ENCODE data around the gene HEATR3.
"Not testable (repeated sequence)": the region's sequence is repeated elsewhere in the genome, so short reads cannot be mapped to it uniquely, and the experiment has no call there.

HEATR3 gene

GRCh38 chr16:50103764-50104163, 38.0 kb downstream of the HEATR3 start:
- Histone ChIP-seq H3K36me3 (ENCODE audit: control insufficient read depth, insufficient read depth, low read length) (peaks cover 60% of the 10 kb centered on the region), H3K27me3 (ENCODE audit: control insufficient read depth, insufficient read depth, low read length) (no peaks in the 10 kb centered on the region), H3K27ac (ENCODE audit: low read depth, low read length) (no peak overlapping the region), H3K9ac (ENCODE audit: low read depth, low read length) (no peak overlapping the region), H3K4me3 (ENCODE audit: low read depth, low read length) (no peak overlapping the region), H3K9me3 (ENCODE audit: control insufficient read depth, insufficient read depth, low read length) (no peaks in the 10 kb centered on the region), H3K4me1 (ENCODE audit: control insufficient read depth, insufficient read depth, low read length) (no peaks in the 10 kb centered on the region)

GRCh38 chr16:50114357-50115129, 48.8 kb downstream of the HEATR3 start:
- H3K27me3 ChIP-seq (ENCODE audit: control insufficient read depth, insufficient read depth, low read length) = no peaks in the 10 kb centered on the region
- H3K9ac ChIP-seq (ENCODE audit: low read depth, low read length) = no peak overlapping the region
- peaks cover 4% of the 10 kb centered on the region; the same call in 1 of the 2 replicates for H3K4me1 ChIP-seq (ENCODE audit: control insufficient read depth, insufficient read depth, low read length)
- peak overlapping the region; percentile 17 for H3K27ac ChIP-seq (ENCODE audit: low read depth, low read length)
- H3K36me3 ChIP-seq (ENCODE audit: control insufficient read depth, insufficient read depth, low read length) = no peaks in the 10 kb centered on the region
- no peaks in the 10 kb centered on the region for H3K9me3 ChIP-seq (ENCODE audit: control insufficient read depth, insufficient read depth, low read length)
- H3K4me3 ChIP-seq (ENCODE audit: low read depth, low read length) = no peak overlapping the region

- H3K27me3 ChIP-seq (ENCODE audit: control insufficient read depth, insufficient read depth, low read length) = no peaks in the 10 kb centered on the region; the same call in 1 of the 2 replicates
- H3K9me3 ChIP-seq (ENCODE audit: control insufficient read depth, insufficient read depth, low read length) = no peaks in the 10 kb centered on the region
- no peaks in the 10 kb centered on the region for H3K36me3 ChIP-seq (ENCODE audit: control insufficient read depth, insufficient read depth, low read length)
- H3K4me1 ChIP-seq (ENCODE audit: control insufficient read depth, insufficient read depth, low read length) = 0 out of 2 replicates have a peak, but pooled peaks cover 3% of the 10 kb centered on the region
- no peak overlapping the region for H3K27ac ChIP-seq (ENCODE audit: low read depth, low read length)
- H3K9ac ChIP-seq (ENCODE audit: low read depth, low read length) = no peak overlapping the region
- no peak overlapping the region for H3K4me3 ChIP-seq (ENCODE audit: low read depth, low read length)
These were observed 54.9 kb downstream of the HEATR3 start for GRCh38 chr16:50120711-50121110.

GRCh38 chr16:50121278-50121677, 55.5 kb downstream of the HEATR3 start:
- Histone ChIP-seq H3K4me3 (ENCODE audit: low read depth, low read length) (no peak overlapping the region), H3K36me3 (ENCODE audit: control insufficient read depth, insufficient read depth, low read length) (no peaks in the 10 kb centered on the region), H3K9ac (ENCODE audit: low read depth, low read length) (no peak overlapping the region), H3K4me1 (ENCODE audit: control insufficient read depth, insufficient read depth, low read length) (0 out of 2 replicates have a peak, but pooled peaks cover 3% of the 10 kb centered on the region), H3K27me3 (ENCODE audit: control insufficient read depth, insufficient read depth, low read length) (no peaks in the 10 kb centered on the region; the same call in 1 of the 2 replicates), H3K9me3 (ENCODE audit: control insufficient read depth, insufficient read depth, low read length) (no peaks in the 10 kb centered on the region), H3K27ac (ENCODE audit: low read depth, low read length) (no peak overlapping the region)

- no peaks in the 10 kb centered on the region for H3K36me3 ChIP-seq (ENCODE audit: control insufficient read depth, insufficient read depth, low read length)
- no peak overlapping the region for H3K9ac ChIP-seq (ENCODE audit: low read depth, low read length)
- no peak overlapping the region for H3K27ac ChIP-seq (ENCODE audit: low read depth, low read length)
- H3K9me3 ChIP-seq (ENCODE audit: control insufficient read depth, insufficient read depth, low read length) = no peaks in the 10 kb centered on the region
- H3K4me1 ChIP-seq (ENCODE audit: control insufficient read depth, insufficient read depth, low read length) = 0 out of 2 replicates have a peak, but pooled peaks cover 3% of the 10 kb centered on the region
- H3K27me3 ChIP-seq (ENCODE audit: control insufficient read depth, insufficient read depth, low read length) = no peaks in the 10 kb centered on the region; the same call in 1 of the 2 replicates
- H3K4me3 ChIP-seq (ENCODE audit: low read depth, low read length) = no peak overlapping the region
These were observed 56.1 kb downstream of the HEATR3 start for GRCh38 chr16:50121721-50122445.

GRCh38 chr16:50123417-50123816, 57.6 kb downstream of the HEATR3 start:
- Histone ChIP-seq H3K9me3 (ENCODE audit: control insufficient read depth, insufficient read depth, low read length) (no peaks in the 10 kb centered on the region), H3K9ac (ENCODE audit: low read depth, low read length) (no peak overlapping the region), H3K36me3 (ENCODE audit: control insufficient read depth, insufficient read depth, low read length) (no peaks in the 10 kb centered on the region), H3K4me1 (ENCODE audit: control insufficient read depth, insufficient read depth, low read length) (0 out of 2 replicates have a peak, but pooled peaks cover 3% of the 10 kb centered on the region), H3K27ac (ENCODE audit: low read depth, low read length) (no peak overlapping the region), H3K4me3 (ENCODE audit: low read depth, low read length) (no peak overlapping the region), H3K27me3 (ENCODE audit: control insufficient read depth, insufficient read depth, low read length) (no peaks in the 10 kb centered on the region; the same call in 1 of the 2 replicates)

GRCh38 chr16:50124769-50125168, 59.0 kb downstream of the HEATR3 start:
- no peak overlapping the region for H3K9ac ChIP-seq (ENCODE audit: low read depth, low read length)
- H3K36me3 ChIP-seq (ENCODE audit: control insufficient read depth, insufficient read depth, low read length) = no peaks in the 10 kb centered on the region
- H3K27me3 ChIP-seq (ENCODE audit: control insufficient read depth, insufficient read depth, low read length) = no peaks in the 10 kb centered on the region; the same call in 1 of the 2 replicates
- no peak overlapping the region for H3K4me3 ChIP-seq (ENCODE audit: low read depth, low read length)
- 0 out of 2 replicates have a peak, but pooled peaks cover 3% of the 10 kb centered on the region for H3K4me1 ChIP-seq (ENCODE audit: control insufficient read depth, insufficient read depth, low read length)
- no peak overlapping the region for H3K27ac ChIP-seq (ENCODE audit: low read depth, low read length)
- no peaks in the 10 kb centered on the region for H3K9me3 ChIP-seq (ENCODE audit: control insufficient read depth, insufficient read depth, low read length)

GRCh38 chr16:50126183-50126582, 60.4 kb downstream of the HEATR3 start:
- H3K36me3 ChIP-seq (ENCODE audit: control insufficient read depth, insufficient read depth, low read length) = no peaks in the 10 kb centered on the region
- no peaks in the 10 kb centered on the region; the same call in 1 of the 2 replicates for H3K27me3 ChIP-seq (ENCODE audit: control insufficient read depth, insufficient read depth, low read length)
- no peak overlapping the region for H3K9ac ChIP-seq (ENCODE audit: low read depth, low read length)
- no peak overlapping the region for H3K4me3 ChIP-seq (ENCODE audit: low read depth, low read length)
- 0 out of 2 replicates have a peak, but pooled peaks cover 3% of the 10 kb centered on the region for H3K4me1 ChIP-seq (ENCODE audit: control insufficient read depth, insufficient read depth, low read length)
- no peak overlapping the region for H3K27ac ChIP-seq (ENCODE audit: low read depth, low read length)
- H3K9me3 ChIP-seq (ENCODE audit: control insufficient read depth, insufficient read depth, low read length) = no peaks in the 10 kb centered on the region

- H3K4me3 ChIP-seq (ENCODE audit: low read depth, low read length); H3K27me3 ChIP-seq (ENCODE audit: control insufficient read depth, insufficient read depth, low read length); H3K4me1 ChIP-seq (ENCODE audit: control insufficient read depth, insufficient read depth, low read length); H3K27ac ChIP-seq (ENCODE audit: low read depth, low read length); H3K36me3 ChIP-seq (ENCODE audit: control insufficient read depth, insufficient read depth, low read length); H3K9ac ChIP-seq (ENCODE audit: low read depth, low read length); H3K9me3 ChIP-seq (ENCODE audit: control insufficient read depth, insufficient read depth, low read length): not testable (repeated sequence)
These were observed 66.8 kb downstream of the HEATR3 start for GRCh38 chr16:50132571-50132970.

- H3K9me3 ChIP-seq (ENCODE audit: control insufficient read depth, insufficient read depth, low read length) = no peaks in the 10 kb centered on the region
These were observed 67.4 kb downstream of the HEATR3 start for GRCh38 chr16:50133214-50133613.

GRCh38 chr16:50136399-50136798, 70.6 kb downstream of the HEATR3 start:
- Histone ChIP-seq H3K9me3 (ENCODE audit: control insufficient read depth, insufficient read depth, low read length) (no peaks in the 10 kb centered on the region), H3K36me3 (ENCODE audit: control insufficient read depth, insufficient read depth, low read length) (no peaks in the 10 kb centered on the region), H3K27me3 (ENCODE audit: control insufficient read depth, insufficient read depth, low read length) (no peaks in the 10 kb centered on the region), H3K4me3 (ENCODE audit: low read depth, low read length) (no peak overlapping the region), H3K4me1 (ENCODE audit: control insufficient read depth, insufficient read depth, low read length) (no peaks in the 10 kb centered on the region), H3K27ac (ENCODE audit: low read depth, low read length) (no peak overlapping the region), H3K9ac (ENCODE audit: low read depth, low read length) (no peak overlapping the region)

More at GRCh38 chr16:50133214-50133613, 67.4 kb downstream of the HEATR3 start:
- Histone ChIP-seq H3K4me1 (ENCODE audit: control insufficient read depth, insufficient read depth, low read length) (no peaks in the 10 kb centered on the region), H3K27me3 (ENCODE audit: control insufficient read depth, insufficient read depth, low read length) (no peaks in the 10 kb centered on the region), H3K9ac (ENCODE audit: low read depth, low read length) (no peak overlapping the region), H3K27ac (ENCODE audit: low read depth, low read length) (no peak overlapping the region), H3K4me3 (ENCODE audit: low read depth, low read length) (no peak overlapping the region), H3K36me3 (ENCODE audit: control insufficient read depth, insufficient read depth, low read length) (no peaks in the 10 kb centered on the region)

Measured in HUES48 (cell line).